CD4-positive, alpha-beta T cell treated with Interleukin-6 for 4 hours (primary cell): ENCODE results near the gene PLCB1.
"Not testable (repeated sequence)": the region's sequence is repeated elsewhere in the genome, so short reads cannot be mapped to it uniquely, and the experiment has no call there.

Experiments
- DNase-seq: peaks from one replicate; pipeline ENCODE4 v3.0.0-alpha.2; 2020; ENCODE audit warnings: mixed read lengths

The PLCB1 gene

GRCh38 chr20:8803941-8804340, 671.9 kb downstream of the PLCB1 start:
- DNase-seq, result no peak

- no peak for DNase-seq
These were observed 673.8 kb downstream of the PLCB1 start for GRCh38 chr20:8805737-8806442.

GRCh38 chr20:8807480-8808201, 675.6 kb downstream of the PLCB1 start:
- DNase-seq, result no peak

- DNase-seq, result no peak
These were observed 676.1 kb downstream of the PLCB1 start for GRCh38 chr20:8808202-8808535.

- DNase-seq, result no peak
These were observed 677.3 kb downstream of the PLCB1 start for GRCh38 chr20:8809107-8809953.

- no peak for DNase-seq
These were observed 679.9 kb downstream of the PLCB1 start for GRCh38 chr20:8811801-8812594.

GRCh38 chr20:8812817-8813216, 680.8 kb downstream of the PLCB1 start:
- no peak for DNase-seq

- DNase-seq, result no peak
These were observed 683.1 kb downstream of the PLCB1 start for GRCh38 chr20:8815208-8815607.

- no peak for DNase-seq
These were observed 697.2 kb downstream of the PLCB1 start for GRCh38 chr20:8829256-8829655.

- not testable (repeated sequence) for DNase-seq
These were observed 702.2 kb downstream of the PLCB1 start for GRCh38 chr20:8834294-8834693.

- no peak for DNase-seq
These were observed 702.8 kb downstream of the PLCB1 start for GRCh38 chr20:8834851-8835250.

- DNase-seq, result no peak
These were observed 705.3 kb downstream of the PLCB1 start for GRCh38 chr20:8837396-8837795.

GRCh38 chr20:8842525-8842924, 710.5 kb downstream of the PLCB1 start:
- no peak for DNase-seq

- DNase-seq, result no peak
These were observed 712.1 kb downstream of the PLCB1 start for GRCh38 chr20:8844179-8844578.

- no peak for DNase-seq
These were observed 717.9 kb downstream of the PLCB1 start for GRCh38 chr20:8849990-8850389.

GRCh38 chr20:8851446-8851845, 719.4 kb downstream of the PLCB1 start:
- DNase-seq, result no peak

- not testable (repeated sequence) for DNase-seq
These were observed 719.9 kb downstream of the PLCB1 start for GRCh38 chr20:8851919-8852318.

GRCh38 chr20:8853211-8853610, 721.1 kb downstream of the PLCB1 start:
- DNase-seq, result not testable (repeated sequence)

- DNase-seq, result no peak
These were observed 721.8 kb downstream of the PLCB1 start for GRCh38 chr20:8853805-8854338.

GRCh38 chr20:8854571-8854970, 722.5 kb downstream of the PLCB1 start:
- DNase-seq, result no peak

- DNase-seq, result no peak
These were observed 723.2 kb downstream of the PLCB1 start for GRCh38 chr20:8855315-8855714.

- no peak for DNase-seq
These were observed 724.6 kb downstream of the PLCB1 start for GRCh38 chr20:8856668-8857067.
